ENCODE results near the gene RENBP.
"Not testable (repeated sequence)": the region's sequence is repeated elsewhere in the genome, so short reads cannot be mapped to it uniquely, and the experiment has no call there.

The RENBP gene

DNA sequence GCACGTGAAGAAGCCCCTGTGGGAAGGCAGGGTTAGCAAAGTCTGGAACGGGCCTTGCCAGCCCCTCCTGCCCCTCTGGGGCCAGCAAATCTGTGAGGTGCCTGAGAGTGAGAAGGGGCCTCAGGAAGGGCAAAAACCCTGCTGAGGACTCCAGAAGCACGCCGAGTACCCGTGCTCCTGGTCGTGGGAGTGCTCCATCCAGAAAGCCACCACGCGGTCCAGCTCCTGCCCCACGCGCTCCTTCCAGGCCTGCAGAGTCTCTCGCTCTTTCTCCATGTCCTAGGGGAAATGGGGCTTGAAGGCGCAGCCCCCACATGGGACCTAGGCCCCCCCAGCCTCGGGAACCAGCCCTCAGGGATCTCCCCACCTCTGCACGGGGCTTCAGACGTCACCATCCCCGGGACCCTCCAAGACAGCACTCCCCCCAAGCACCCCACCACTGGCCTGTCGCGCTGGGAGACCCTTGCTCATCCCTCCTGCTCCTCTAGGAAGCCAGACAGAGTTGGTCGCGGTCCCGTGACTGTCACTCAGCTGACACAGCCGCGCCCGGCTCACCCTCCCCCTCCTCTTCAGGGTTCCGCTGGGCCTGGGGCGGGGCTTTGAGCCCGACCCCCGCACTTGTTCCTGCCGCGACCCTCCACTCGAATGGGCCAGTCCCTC, at the start of gene RENBP:
Gene RENBP, minus strand, starts transcription at position 504 of the 660 bp plus-strand sequence. Its CDS starts 33 bp downstream, at position 471.
- peak in 1 of 3 donors; percentile 30 for DNase-seq (ENCODE audit: low read depth in 2 of 3, low spot score in 1 of 3)

DNA sequence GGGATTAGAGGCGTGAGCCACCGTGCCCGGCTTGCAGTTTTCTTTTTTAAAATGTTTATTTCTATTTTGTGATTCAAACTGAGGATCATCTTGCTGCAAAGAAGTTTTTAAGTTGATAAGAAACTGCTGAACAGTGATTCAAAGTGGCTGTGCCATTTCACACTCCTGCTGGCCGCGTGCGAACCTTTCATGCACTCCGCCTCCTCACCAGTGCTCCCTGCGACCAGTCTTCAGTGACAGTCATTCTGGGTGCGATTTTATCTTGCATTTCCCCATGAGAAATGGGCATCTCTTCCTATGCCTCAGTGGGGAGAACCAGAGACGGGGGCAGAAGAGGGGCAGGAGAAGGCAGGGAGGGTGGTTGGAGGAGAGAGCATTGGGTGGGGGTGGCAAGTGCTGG, 49.5 kb upstream of the RENBP start:
- DNase-seq (ENCODE audit: low read depth in 2 of 3, low spot score in 1 of 3) = no peak

DNA sequence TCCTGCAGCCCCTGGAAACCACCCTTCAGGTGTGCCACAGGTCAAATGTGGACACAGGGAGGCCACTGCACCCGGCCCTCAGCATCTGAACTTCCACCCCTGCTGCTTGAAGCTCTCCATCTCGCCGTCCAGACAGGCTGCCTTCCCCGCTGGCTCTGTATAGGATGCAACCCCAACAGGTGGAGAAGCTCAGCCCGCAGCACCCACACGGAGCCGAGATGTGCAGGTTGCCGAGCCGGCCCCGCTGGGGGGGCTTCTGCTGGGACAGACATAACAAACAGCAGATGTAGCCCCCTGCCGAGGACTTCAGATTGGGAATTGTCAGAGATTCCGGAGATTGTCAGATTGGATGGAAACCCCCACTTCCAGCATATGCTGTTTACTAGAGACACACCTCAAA, 48.6 kb upstream of the RENBP start:
- no peak for DNase-seq (ENCODE audit: low read depth in 2 of 3, low spot score in 1 of 3)

DNA sequence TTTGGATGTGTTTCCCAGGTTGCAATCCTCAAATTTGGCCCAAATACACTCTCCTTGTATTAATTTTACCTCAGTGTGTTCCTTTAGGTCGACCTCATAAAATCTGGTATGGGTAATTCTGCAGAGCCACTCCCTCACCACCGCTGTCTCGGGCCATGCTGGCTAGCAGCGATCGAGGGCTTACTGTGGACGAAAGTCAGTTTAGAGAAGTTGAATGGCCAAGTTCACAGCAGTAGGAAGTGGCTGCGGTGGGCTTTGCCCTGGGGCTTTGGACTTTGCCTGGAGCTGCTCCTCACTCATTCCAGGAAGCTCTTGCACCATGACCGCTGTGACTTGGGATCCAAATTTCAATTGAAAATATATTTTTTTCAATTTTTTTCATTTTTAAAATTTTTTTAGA, 47.7 kb upstream of the RENBP start:
- DNase-seq (ENCODE audit: low read depth in 2 of 3, low spot score in 1 of 3) = no peak

DNA sequence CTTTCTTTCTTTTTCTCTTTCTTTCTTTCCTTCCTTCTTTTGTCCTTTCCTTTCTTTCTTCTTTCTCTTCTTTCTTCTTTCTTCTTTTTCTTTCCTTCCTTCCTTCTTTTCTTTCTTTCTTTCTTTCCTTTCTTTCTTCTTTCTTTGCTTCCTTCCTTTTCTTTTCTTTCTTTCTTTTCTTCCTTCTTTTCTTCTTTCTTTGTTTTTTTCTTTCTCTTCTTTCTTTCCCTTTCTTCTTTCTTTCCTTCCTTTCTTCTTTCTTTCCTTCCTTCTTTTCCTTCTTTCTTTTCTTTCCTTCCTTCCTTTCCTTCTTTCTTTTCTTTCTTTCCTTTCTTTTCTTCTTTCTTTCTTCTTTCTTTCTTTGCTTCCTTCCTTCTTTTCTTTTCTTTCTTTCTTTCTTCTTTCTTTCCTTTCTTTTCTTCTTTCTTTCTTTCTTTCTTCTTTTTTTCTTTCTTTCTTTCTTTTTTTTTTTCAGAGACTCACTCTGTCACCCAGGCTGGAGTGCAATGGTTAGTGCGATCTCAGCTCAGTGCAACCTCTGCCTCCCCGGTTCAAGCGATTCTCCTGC, 46.7 kb upstream of the RENBP start:
- no peak for DNase-seq (ENCODE audit: low read depth in 2 of 3, low spot score in 1 of 3)

DNA sequence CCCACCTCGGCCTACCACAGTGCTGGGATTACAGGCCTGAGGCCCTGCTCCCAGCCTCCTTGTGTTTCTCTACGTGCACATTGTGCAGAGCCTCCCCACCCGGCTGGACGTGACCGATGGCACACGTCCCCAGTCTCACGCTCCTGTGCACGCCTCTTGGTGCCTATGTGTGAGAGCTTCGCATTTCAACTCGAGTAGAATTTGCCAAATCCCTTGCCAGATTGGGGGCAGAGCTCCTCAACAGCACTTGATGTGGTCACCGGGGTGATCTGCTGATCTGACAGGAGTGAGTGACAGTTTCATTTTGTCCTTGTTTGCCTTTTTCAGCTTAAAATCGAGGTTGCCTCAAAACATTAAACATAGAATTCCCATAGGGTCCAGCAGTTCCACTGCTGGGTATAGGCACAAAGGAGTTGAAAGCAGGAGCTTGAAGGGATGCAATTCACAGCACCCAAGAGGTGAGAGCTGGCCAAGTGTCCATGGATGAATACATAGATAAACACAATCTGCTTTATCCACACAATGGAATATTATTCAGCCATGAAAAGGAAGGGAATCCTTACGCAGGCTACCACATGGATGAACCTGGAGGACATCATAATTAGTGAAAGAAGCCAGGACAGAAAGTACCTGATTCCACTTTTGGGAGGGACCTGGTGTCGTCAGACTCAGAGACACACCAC, 45.7 kb upstream of the RENBP start:
- DNase-seq (ENCODE audit: low read depth in 2 of 3, low spot score in 1 of 3) = no peak

DNA sequence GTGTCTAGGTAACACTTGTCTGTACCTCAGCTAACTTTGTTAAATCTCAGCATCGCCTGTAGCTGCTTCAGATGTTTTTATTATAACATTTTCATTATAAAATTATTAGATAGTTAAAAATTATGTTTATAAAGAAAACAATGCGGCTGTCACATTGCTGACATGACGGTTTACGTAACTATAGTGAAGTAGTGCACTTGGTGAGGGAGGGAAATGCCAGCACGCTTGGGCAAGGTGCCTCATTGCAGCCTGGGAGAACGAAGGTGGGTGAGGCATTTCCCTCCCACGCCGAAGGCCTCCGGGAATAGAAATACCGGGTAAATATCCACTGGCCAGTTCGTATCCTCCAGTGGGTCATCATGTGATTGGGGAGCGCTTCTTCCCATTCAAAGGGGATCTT, 44.0 kb upstream of the RENBP start:
- DNase-seq (ENCODE audit: low read depth in 2 of 3, low spot score in 1 of 3) = no peak

DNA sequence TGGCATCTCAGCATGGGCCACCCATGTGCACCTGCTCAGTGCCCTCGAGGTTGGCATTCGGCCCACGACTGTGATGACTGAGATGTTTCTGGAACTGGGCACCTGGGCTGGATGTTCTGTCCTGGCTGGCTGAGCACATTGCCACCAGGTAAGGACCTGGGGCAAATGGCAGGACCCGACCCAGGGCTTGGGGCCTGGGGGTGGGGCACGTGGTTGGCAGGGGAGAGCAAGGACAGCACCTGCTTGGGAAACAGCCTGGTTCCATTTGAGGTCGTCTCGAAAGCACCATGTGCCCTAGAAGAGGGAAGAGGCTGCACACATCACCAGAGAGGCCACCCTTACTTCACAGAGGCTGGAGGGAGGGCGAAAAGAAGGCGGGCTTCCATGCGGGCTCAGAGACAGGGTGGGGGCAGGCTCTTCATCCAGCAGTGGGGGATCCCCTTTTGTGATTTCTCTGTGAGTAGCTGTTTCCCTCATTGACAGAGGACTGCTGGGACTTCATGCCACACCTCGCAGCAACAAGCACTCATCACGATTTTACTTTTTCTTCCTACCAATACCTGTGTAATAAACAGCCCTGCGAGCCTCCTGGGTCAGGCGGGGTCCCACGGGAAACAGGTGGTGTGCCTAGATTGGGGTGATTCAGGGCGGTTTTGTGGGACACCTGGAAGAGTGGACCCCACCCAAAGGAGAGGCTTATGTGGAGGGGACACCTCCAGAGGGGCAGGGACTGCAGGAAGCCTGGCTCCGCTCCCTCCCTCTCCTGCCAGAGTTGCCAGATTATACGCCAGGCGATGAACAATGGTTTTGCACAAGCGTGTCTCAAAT, 40.1 kb upstream of the RENBP start:
- no peak for DNase-seq (ENCODE audit: low read depth in 2 of 3, low spot score in 1 of 3)

DNA sequence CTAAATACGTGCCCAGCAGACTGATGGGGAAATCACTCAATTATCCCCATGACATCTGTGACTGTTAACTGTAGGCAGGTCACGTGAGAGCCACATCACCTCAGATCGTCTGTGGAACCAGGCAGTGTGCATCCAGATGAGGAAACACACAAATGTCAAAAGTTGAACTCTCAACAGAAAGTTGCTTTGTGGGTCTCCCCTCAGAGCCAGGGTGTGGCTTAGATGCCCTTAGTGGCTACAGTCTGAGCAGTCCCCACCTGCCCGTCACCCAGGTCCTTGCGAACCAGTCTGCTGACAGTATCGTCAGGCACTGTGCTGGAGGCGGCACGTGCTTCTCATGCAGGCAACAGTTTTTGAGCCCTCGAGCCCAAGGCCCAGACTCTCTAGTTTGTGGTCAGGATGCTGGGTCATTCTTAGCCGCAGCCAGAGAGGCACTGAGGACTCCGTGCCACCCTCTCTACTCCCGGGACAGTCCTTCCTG, 38.9 kb upstream of the RENBP start:
- no peak for DNase-seq (ENCODE audit: low read depth in 2 of 3, low spot score in 1 of 3)

DNA sequence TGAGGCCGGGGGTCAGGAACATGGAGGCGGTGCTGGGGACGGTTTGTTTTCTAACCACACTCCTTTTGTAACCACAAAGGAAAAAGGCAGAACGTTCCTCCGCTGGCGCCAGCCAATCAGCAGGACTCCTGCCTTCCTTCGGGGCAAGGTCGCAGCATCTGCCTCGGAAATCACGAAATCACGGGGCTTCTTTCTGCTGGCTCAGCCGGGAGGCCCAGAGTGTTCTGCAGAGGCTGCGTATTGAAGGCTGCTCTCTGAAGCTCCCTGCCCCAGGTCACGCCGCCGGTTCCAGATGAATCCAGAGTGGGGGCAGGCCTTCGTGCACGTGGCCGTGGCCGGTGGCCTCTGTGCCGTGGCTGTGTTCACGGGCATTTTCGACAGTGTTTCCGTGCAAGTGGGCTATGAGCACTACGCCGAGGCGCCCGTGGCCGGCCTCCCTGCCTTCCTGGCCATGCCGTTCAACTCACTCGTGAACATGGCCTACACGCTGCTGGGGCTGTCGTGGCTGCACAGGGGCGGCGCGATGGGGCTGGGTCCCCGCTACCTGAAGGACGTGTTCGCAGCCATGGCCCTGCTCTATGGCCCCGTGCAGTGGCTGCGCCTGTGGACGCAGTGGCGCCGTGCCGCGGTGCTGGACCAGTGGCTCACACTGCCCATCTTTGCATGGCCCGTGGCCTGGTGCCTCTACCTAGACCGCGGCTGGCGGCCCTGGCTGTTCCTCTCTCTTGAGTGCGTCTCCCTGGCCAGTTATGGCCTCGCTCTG, 37.5 kb upstream of the RENBP start:
- peak in 2 of 3 donors; percentile 55 to 66 for DNase-seq (ENCODE audit: low read depth in 2 of 3, low spot score in 1 of 3)

DNA sequence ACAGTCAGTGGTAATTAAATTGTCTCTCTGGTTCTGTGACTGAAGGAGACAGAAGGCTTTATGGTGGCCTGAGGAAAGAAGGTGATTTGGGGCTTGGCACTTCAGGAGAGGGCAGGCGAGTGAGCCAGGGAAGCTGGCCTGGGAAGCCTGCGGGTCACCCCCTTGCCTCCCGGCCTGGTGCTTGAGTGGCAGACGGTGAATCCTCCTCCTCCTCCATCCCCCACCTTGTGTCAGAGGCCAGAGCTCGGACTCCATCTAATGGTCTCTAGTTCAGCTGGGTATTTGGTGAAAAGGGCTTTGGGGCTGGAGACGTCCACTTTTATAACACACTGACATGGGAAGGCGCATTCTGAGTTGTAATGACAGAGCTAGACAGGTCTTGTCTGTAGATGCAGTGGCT, 36.8 kb upstream of the RENBP start:
- DNase-seq (ENCODE audit: low read depth in 2 of 3, low spot score in 1 of 3) = no peak

DNA sequence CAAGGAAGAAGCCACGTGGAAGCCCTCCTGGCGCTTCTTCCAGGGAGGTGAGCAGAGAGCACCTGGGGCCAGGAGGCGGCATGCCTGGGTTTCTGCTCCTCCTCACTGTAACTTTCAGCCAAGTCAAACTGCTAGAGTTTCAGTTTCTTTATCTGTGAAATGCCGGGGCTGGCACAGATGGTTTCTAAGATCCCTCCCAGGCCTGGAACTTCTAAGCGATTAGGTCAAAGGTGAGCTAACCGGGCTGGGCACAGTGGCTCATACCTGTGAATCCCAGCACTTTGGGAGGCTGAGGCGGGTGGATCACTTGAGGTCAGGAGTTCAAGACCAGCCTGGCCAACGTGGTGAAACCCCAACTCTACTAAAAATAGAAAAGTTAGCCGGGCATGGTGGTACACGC, 36.0 kb upstream of the RENBP start:
- DNase-seq (ENCODE audit: low read depth in 2 of 3, low spot score in 1 of 3) = not testable (repeated sequence)

DNA sequence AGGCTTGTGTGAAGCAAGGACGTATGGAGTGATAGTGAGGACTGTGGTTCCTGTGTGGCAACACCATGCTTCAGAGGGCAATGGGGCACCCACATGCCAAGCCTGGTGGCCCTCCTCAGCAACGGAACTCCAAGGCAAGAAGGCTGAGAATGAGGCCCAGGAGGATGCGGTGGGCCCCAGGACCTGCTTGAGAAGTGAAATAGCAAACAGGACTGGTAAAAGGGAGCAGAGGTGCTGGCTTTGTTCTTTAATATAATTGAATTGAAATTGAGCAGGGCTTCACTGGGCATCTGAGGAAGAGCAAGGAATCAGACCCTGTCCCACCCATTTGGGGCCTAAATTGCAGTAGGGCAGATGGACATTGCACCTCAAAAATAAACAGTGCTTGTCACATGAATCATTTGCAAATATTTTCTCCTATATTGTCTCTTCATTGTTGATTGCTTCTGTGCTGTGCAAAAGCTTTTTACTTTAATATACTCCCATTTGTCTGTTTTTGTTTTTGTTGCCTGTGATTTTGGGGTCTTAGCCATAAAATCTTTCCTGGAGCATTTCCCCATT, 30.4 kb upstream of the RENBP start:
- no peak for DNase-seq (ENCODE audit: low read depth in 2 of 3, low spot score in 1 of 3)

DNA sequence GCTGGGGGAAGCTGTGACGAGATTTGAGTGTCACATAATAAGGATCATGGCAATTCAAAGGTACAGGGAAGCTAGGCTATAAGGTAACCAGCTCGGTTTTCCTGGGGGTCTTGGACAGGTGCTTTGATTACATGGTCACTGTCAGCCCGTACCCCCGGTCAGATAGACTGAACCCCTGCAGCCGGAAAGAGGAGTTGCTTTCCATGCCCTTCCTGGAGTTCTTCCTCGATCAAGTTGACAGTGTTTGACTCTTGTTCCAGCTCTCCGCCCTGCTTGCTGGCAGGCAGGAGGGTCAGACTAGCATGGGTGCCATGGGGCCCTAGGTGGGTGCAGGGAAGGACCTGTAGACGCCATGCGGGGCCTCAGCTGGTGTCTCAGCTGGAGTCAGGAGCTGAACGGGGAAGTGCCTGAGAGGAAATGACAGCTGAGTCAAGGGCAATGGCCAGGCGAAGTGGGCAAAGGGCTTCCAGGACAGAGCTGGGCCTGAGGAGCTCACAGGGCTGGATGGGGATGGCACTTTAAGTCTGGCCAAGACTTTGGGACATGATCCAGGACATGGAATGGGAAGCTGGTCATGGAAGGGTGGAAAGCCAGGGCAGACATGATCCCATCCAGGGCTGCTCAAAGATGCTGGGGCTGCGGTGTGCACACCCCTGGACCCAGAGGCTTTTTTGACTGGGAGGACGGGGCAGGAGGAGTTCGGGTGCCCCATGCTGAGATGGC, 29.7 kb upstream of the RENBP start:
- DNase-seq (ENCODE audit: low read depth in 2 of 3, low spot score in 1 of 3) = no peak

DNA sequence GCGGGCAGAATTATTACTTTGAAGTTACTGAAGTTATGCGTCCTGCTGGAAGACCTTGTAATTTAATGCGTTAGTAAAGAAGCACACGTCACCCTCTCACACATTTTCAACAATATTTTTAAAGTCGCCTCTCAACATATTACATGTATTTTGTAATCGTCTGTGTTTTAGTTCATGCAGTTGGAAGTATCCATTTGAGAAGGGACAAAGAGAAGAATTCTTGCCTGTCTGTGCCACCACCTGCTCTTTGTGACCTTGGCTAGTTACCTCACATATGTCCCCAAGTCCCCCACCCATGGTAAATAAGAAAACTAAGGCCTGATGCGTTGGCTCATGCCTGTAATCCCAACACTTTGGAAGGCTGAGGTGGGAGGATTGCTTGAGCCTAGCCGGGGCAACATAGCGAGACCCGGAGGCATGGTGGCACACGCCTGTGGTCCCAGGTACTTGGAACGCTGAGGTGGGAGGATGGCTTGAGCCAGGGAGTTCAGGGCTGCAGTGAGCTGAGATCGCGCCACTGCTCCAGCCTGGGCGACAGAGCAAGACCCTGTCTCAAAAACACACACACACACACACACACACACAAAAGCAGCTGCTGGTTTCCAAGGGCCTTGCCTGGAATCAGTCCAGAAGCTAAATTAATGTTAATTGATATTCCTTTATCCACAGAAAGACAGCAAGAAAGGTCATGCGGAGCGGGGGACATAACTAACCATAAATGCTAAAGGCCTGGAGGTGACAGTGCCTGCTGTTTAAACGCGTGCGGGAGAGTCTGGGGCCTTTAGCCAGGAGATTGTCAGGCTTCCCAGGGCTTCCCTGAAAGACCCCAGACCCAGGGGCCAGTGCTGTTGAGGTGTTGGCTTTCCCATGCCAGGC, 28.9 kb upstream of the RENBP start:
- no peak for DNase-seq (ENCODE audit: low read depth in 2 of 3, low spot score in 1 of 3)

DNA sequence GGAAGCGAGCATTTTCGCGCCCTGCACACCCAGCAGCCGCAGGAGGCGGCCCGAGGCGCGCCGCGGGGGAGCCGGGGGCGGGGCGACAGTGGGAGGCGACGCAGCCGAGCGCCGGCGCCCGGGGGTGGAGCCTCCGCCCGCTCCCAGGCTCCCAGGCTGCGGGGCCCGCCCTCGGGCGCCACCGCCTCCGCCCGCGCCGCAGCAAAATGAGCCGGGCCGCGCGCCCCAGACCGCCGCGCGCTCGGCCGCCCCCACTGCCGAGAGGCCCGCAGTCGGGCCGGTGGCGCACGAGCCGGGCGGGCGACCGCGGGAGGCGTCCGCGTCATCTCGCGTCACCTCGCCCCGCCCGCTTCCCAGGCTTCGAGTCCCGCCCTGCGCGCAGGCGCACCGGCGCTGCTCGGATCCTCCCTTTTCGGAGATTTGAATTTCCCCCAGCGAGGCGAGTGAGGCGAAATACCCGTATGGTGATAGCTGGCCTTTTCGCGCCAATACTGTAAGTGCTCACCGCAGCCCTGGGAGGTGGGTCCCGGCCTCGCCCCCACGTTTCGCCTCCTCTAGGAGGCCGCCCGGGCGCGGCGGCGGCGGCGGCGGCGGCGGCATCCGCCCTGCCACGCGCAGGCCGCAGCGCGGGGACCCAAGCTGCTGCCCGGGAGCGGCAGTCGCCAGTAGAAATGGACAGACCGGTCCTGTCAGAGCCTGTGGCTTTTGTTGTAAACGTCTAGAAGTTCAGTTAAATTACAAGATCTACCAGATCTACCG, 28.1 kb upstream of the RENBP start, which contains the start of gene TMEM187:
Gene TMEM187, plus strand, starts transcription at position 387 of the 759 bp plus-strand sequence. CDS start 9,309 bp downstream, outside the sequence.
- DNase-seq (ENCODE audit: low read depth in 2 of 3, low spot score in 1 of 3) = peak; percentile 80 to 87 (median 83)

DNA sequence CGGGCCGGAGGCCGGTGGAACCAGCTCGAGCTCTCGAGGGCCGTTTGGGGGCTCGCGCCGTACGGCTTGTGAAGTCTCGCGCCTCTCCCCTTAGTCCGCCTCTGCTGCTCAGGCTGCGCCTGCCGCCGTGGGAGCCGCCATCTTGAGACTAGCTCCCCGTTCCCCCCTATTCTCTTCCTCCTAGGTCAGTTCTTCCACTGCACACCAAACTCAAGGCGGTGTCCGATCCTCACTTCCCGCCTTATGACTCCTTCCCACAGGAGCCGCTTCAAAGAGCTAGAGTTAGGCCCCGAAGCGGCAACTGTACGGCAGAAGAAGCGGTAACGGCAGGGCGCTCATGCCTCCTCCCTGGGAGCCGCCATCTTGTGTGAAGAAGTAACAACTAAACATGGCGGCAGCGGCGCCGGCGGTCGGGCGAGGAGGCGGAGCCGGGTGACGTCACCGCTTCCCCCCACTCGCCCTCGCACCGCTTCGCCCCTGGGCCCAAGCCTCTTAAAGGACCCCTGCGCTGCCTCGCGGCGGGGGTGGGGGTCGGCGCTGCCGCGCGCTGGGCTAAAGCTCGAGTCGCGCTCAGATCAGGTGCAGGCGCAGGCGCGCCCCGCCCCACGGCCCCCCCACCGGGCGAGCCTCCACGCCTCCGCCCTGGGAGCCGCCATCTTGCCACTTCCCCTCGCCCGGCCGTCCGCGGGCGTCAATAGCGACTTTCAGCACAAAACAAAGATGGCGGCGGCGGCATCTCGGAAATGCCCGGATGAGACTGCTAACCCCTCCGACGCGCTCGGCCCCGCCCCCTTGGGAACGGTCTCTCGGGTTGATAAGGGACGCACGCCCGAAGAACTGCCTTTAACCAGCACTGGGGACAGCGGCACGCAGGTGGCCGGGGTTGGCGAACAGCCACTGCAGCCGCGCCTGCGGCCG, 27.3 kb upstream of the RENBP start, which contains the start of gene HCFC1:
Gene HCFC1, minus strand, starts transcription at position 369 of the 918 bp plus-strand sequence. CDS start 978 bp downstream, outside the sequence.
- peak; percentile 77 to 88 (median 83) for DNase-seq (ENCODE audit: low read depth in 2 of 3, low spot score in 1 of 3)

Data from stimulated activated CD4-positive, alpha-beta T cell treated with anti-CD3 and anti-CD28 coated beads, Interleukin-12 subunit alpha, Interleukin-12 subunit beta, amount 100 ng/mL, for 48 hours (primary cell).